ENCODE measurements around the gene ERC2.

ERC2 gene

GRCh38 chr3:55904716-55905115 is 563.6 kb downstream of the ERC2 start:
- DNase-seq, result no peak

GRCh38 chr3:55903680-55904079 is 564.6 kb downstream of the ERC2 start:
- no peak for DNase-seq

GRCh38 chr3:55902221-55902900 is 565.9 kb downstream of the ERC2 start:
- DNase-seq, result no peak

- DNase-seq, result no peak
Observed at GRCh38 chr3:55899887-55900286, 568.4 kb downstream of the ERC2 start.

- no peak for DNase-seq
Observed at GRCh38 chr3:55897573-55898224, 570.6 kb downstream of the ERC2 start.

- no peak for DNase-seq
Observed at GRCh38 chr3:55895897-55896566, 572.2 kb downstream of the ERC2 start.

GRCh38 chr3:55894605-55895004 is 573.7 kb downstream of the ERC2 start:
- no peak for DNase-seq

- no peak for DNase-seq
Observed at GRCh38 chr3:55893045-55893664, 575.1 kb downstream of the ERC2 start.

GRCh38 chr3:55891106-55891505 is 577.2 kb downstream of the ERC2 start:
- DNase-seq, result no peak

- no peak for DNase-seq
Observed at GRCh38 chr3:55888282-55888885, 579.9 kb downstream of the ERC2 start.

- DNase-seq, result no peak
Observed at GRCh38 chr3:55885721-55886120, 582.5 kb downstream of the ERC2 start.

- no peak for DNase-seq
Observed at GRCh38 chr3:55884491-55885285, 583.6 kb downstream of the ERC2 start.

GRCh38 chr3:55884066-55884465 is 584.2 kb downstream of the ERC2 start:
- DNase-seq, result no peak

- no peak for DNase-seq
Observed at GRCh38 chr3:55882006-55882405, 586.3 kb downstream of the ERC2 start.

- DNase-seq, result no peak
Observed at GRCh38 chr3:55880357-55880756, 587.9 kb downstream of the ERC2 start.

GRCh38 chr3:55879901-55880331 is 588.4 kb downstream of the ERC2 start:
- no peak for DNase-seq

GRCh38 chr3:55877703-55878102 is 590.6 kb downstream of the ERC2 start:
- no peak for DNase-seq

GRCh38 chr3:55876560-55876959 is 591.7 kb downstream of the ERC2 start:
- no peak for DNase-seq

GRCh38 chr3:55875113-55875512 is 593.2 kb downstream of the ERC2 start:
- DNase-seq, result no peak

- no peak for DNase-seq
Observed at GRCh38 chr3:55873523-55874254, 594.6 kb downstream of the ERC2 start.

- no peak for DNase-seq
Observed at GRCh38 chr3:55870594-55870993, 597.7 kb downstream of the ERC2 start.

GRCh38 chr3:55868347-55868746 is 599.9 kb downstream of the ERC2 start:
- DNase-seq, result no peak

Measured in T-helper 1 cell (primary cell).